HG03354 (cell line): Measurements from ENCODE around the gene PPP1R12B.
"Not testable (repeated sequence)": the region's sequence is repeated elsewhere in the genome, so short reads cannot be mapped to it uniquely, and the experiment has no call there.

Experiments used
- ATAC-seq: cut with Tn5 transposase; IDR thresholded peaks from one replicate; pipeline ENCODE4 v1.9.1; 2021; ENCODE audit warnings: mild to moderate bottlenecking; ENCODE audit not compliant: unreplicated experiment, poor library complexity, severe bottlenecking

PPP1R12B gene

DNA sequence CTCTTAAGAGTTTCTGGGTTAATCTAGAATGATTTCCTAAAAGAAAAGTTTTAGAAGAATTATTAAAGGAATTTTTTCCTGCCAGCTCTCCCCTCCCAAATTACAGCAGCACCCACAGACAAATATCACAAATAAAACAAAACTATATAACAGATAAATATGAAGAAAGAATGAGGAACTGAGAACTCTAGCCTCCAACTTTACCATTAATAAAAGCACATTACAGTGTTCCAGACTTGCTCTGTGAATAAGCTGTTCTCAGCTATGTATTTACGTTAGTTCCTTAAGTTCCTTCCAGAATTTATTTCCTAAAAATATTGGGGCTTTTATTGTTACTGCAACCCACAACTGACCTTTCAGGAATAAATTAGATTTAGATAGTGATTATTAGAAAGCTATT lies 168.6 kb downstream of the PPP1R12B start:
- ATAC-seq, result not testable (repeated sequence)

DNA sequence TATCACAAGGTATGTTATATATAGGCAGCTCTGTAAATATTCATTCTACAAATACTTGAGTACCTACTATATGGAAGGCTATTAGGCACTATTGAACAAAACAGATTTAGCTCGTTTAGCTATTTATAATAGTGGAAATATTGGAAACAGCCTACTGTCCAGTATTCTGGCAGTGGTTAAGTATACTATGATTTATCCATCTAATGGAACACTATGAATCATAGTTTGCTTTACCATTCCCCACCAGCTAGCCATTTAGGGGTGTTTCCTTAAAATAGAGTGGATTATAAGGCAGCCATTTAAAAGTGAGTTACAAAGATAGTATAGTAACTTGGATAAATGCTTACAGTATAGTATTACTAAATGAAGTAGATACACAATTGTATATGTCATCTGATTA lies 169.7 kb downstream of the PPP1R12B start:
- ATAC-seq, result not testable (repeated sequence)

DNA sequence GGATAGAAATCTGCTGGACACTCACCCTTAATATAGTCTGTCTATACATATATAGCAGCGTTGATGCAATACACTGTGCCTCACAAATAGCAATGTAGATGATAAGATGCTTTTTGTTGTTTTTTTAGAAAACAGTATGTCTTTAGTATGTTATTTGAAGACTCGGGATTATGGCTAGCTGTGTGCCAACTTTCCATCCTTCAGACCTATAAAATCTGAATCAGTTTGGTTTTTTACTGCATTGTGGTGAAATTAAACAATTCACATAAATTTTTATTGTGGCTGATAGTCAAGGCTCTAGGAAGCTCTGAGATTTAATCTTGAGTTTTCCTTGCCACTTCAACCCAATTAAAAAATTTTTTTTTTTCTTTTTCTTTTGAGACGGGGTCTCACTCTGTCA lies 170.4 kb downstream of the PPP1R12B start:
- ATAC-seq, result not testable (repeated sequence)

DNA sequence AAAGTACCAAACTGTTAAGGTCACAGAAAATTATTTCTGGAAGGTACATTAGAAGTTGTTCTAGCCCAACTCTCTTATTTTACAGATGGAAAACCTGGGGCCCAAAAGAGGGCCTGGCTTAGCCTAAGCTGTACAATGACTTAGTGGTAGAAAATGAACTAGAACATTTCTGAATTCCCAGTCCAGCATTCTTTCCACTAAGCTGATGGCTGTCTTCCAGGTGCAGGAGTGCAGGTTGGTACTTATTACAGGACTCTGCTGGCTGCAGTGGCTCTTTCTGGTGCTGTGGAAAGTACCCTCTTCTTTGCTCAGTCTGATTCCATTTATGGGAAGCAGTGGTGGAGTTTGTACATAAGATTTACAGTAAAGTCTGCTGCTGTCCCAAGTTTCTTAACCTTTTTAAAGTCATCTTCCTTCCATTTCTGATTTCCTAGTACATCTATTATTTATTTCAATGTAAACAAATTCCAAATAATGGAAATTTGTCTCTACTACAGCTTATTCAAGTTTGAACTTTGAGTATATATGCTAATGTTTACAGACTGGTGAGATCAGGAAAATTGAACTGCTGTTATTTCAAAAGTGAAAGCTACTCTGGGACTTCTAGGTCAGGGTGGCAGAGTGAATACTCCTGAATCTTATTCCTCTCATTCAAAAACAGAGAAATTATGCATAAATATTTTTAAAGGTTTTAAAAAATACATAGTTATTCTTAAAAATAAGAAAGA lies 171.8 kb downstream of the PPP1R12B start:
- not testable (repeated sequence) for ATAC-seq

DNA sequence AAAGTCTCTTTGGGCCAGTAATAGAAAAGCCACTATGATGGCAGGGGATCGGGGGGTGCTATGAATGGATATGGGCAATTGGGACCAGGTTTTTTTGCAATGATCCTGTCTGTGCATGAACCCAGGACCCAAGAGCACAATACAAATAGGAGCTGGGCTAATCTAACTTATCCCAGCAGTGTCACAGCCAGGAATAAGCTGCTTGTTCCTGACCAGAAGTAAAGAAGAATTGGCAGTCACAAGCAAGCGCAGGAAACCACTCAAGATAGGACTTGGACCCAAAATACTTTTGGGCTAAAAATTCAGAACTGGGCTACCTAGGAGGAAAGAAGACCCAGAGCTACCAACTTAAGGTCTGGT lies 172.3 kb downstream of the PPP1R12B start:
- ATAC-seq, result not testable (repeated sequence)

DNA sequence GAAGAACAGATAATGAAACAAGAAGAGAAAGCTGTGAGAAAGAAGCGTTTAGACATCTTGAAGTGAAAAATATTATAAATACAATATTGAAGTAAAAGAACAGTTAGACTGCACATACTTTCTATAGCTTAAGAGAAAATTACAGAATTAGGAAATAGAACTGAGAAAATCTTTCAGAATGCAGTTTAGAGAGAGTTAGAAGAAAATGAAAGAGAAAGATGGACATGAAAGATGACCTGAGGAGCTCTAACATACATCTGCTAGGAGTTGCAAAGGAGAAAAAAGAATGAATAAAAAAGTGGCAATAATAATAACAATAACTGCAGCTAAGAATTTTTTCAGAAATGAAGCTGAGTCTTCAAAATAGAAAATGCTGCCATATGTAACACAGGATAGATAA lies 173.0 kb downstream of the PPP1R12B start:
- ATAC-seq, result not testable (repeated sequence)

DNA sequence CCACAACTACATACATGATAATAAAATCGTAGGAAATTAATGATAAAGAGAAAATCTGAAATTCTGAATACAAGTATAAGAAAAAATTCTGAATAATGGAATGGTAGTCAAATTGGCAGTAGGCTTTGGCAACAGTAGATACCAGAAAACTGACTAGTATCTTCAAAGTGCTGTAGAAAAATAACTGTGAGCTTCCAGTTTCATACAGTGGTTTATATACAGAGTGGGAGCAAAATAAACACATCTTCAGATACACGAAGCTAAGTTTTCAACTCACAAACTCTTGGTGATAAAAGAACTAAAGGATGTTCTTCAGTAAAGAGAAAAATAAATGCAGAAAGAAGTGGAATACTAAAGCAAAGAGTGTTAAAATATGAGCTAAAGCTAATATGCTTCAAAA lies 173.4 kb downstream of the PPP1R12B start:
- ATAC-seq, result no peak

DNA sequence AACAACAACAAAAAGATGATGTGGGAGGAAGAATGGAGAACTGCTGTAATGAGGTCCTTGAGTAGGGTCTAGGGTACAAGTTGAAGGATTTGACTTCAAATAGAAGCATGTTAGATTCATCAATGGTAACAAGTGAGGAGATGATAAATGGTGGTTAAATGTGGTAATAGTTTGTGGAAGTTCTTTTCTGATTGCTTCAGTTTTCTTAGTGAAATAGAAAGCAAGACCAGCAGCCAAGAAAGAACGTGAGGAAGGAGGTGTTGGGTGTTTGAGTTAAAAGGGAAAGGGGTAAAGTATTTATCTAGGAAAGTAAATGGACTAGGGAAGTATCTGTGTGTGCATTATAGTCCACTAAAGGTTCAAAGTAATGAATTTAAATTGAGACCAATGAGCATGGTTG lies 177.6 kb downstream of the PPP1R12B start:
- not testable (repeated sequence) for ATAC-seq

DNA sequence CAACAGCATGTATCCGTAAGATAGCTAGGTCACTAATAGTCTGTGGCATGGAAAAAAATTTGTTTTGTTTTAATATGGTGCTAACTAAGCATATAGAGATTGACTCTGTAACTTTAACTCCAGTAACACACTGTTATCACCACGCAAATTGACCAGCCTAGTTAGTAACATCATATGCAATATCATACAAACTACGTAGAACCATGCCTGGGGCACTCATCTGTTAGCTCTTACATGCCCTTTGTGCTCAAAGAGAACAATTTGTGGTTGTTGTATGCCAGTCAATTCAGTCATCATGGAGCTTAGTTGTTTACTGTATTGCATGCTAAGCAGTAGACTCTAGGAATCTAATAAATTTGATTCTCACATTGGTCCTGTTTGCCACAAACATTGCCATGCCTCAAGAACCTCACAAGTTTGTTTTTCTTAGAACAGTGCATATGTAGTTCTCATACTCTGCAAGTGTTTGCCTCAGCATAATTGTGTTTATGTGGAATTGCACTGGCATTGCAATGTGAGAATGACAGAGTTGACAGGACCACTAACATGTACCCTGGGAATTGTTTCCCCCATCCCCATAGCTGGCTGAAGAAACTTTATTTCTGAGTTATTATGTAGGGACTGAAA lies 179.7 kb downstream of the PPP1R12B start:
- ATAC-seq, result not testable (repeated sequence)

DNA sequence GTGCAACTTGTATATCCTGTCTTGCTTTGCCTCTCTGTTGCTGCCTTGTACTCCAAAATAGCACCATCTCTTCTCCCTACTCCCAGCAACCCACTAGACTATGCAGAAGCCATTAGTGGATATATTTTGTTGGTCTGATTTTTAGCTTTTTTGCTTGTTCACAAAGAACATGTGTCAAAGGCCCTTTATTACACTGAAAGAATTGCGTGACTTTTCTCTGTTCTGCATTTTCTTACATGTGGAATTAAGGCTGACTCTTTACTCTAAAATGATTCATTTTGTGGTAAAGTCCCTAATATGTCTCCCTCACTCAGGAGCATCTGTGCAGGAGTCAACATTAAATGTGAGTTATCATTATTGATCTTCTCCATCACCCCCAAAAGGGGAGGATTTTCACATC lies 182.2 kb downstream of the PPP1R12B start:
- not testable (repeated sequence) for ATAC-seq

DNA sequence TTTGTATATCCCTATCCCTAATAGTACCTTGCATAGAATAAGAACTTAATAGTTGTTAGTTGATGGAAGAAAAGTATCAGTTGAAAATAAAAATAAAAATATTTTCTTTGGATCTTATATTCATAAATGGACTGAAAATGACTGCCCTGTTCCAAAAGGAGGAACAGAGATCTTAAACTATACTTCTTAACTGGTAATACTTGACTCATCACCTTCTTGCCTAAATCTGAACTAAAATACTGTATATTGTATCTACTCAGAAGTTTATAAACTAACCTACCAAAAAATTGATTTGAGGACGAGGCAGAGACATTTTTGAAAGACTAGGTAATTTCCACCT lies 182.9 kb downstream of the PPP1R12B start:
- ATAC-seq, result no peak

DNA sequence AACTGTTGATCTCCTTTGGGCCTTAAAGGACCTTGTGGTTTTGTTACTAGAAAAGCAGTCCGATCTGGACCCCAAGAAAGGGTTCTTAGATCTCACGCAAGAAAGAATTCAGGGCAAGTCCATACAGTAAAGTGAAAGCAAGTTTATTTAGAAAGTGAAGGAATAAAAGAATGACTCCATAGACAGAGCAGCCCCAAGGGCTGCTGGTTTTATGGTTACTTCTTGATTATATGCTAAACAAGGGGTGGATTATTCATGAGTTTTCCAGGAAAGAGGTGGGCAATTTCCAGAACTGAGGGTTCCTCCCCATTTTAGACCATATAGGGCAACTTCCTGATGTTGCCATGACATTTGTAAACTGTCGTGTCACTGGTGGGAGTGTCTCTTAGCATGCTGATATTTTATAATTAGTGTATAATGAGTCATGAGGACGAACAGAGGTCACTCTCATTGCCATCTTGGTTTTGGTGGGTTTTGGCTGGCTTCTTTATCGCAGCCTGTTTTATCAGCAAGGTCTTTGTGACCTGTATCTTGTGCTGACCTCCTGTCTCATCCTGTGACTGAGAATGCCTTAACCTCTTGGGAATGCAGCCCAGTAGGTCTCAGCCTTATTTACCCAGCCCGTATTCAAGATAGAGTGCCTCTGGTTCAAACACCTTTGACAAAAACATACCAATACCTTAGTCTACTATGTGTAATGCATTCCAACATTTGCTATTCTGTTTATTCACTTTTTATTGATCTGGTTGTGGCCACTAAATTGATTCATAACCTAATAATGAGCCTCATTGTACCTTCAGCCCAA lies 183.5 kb downstream of the PPP1R12B start:
- not testable (repeated sequence) for ATAC-seq

DNA sequence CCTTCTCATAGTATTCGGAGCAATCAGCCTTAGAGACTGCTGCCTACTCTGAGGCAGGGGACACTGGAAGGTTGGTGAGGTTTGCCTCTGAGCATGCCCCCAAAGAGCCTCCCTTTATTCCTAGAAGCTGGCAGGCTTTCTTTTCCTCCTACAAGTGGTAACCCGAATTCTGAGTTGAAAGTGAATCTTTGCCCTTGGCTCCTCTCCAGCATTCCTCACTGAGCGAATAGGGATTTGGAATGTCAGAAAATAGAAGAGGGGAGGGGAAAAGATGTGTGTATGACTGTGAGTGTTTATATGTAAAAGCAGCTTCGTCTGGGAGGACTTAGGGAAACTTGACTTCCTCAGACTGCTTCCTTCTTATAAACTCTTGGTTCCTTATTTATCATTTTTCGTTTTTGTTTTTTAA lies 190.7 kb downstream of the PPP1R12B start:
- not testable (repeated sequence) for ATAC-seq

DNA sequence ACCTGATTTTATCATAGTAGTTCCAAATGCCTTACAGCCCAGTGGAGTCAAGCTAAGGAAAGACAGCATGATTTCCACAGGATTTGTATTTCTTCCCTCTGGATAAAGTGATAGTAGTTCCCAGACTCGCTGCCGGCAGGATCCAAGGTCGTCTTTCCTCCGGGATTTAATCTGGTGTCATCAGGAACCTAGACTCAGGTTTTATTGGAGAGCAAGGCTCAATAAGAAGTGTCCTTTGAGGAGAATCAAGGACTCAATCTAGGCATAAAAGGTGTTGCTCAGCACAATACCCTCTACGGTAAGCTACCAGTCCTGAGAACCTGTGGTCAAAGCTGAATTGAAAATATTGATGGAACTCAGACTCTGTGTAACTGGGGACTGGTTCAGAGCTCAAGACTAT lies 191.1 kb downstream of the PPP1R12B start:
- ATAC-seq, result not testable (repeated sequence)

DNA sequence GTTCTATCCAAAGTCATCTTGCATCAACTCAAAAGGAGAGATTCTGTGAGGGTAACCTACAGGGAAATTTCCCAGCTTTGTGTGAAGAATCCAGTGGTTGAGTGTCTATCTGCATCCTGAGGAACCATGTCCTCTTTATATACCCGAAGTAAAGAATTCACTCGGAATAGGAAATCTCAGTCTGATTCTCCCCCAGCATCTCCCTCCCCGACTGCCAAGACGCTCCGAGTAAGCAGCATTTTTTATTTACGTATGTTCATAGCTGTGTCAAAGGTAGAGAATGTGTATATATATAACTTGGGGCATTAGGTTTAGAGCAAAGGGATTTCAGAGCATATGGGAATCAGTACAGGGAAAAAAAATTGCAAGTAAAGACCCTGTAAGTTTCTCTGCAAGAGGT lies 191.5 kb downstream of the PPP1R12B start:
- no peak for ATAC-seq

DNA sequence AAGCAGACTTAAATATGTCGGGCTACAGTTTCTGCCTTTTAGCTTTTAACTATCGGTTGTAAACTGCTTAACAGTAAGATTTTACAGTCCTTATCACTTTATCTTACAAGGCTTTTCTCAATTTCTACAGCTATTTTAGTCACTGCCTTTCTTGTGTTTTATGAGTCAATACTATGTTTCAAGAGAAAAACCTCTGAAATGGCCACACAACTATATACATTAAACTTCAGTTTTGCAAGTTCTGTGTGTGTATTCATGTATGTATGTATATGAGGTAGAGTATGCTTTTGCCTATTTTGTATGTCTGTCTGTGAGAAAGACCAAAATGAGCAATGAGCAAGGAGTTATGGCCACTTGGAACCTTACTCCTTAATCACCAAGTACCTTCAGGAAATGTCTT lies 191.9 kb downstream of the PPP1R12B start:
- no peak for ATAC-seq

DNA sequence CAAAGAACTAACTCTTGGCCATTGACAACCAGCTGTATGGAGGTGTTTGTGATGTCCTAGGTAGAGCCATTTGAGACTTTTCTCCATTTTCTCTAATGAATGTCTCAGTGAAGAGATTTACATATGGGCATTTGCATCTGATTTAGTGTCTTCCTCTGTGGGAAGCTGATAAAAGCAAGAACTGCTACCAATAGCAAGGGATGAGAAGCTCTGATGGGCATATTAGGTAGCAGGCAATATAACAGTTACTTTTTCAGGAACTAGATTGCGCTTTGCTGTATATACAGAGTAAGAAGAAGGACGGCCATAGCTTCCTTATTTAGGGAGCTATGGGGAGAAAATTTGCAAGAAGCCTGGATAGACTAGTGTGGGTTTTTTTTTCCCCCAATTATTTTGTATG lies 192.4 kb downstream of the PPP1R12B start:
- ATAC-seq, result not testable (repeated sequence)

DNA sequence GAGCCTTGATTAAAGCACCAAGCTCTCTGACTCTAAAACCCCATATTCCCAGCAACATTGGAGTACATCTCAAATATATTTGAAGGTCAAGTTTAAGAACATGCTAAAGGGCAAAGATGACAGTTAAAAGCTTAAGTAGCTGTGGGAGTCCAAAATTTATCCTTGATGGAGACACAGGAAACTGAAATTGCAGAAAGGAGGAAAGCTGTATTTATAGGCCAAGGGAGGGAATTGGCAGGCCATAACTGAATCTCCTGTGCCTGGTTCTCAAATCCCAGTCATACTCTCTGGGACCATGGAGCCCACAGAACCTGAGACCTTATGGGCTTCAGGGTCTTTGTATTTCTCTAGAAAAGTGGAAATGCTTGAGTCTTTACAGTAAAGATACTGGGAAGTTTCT lies 193.9 kb downstream of the PPP1R12B start:
- not testable (repeated sequence) for ATAC-seq

DNA sequence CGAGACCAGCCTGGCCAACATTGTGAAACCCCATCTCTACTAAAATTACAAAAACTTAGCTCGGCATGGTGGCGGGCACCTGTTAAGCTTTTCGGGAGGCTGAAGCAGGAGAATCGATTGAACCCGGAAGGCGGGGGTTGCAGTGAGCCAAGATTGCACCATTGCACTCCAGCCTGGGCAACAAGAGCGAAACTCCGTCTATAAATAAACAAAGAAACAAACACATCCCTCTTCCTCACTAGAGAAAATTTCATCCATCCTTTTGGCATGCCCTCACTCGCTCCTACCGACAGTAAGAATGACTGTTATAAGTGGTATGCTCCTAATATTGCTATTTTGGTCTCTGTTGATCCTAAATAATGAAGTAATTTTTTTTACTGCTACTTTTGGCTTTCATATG lies 195.0 kb downstream of the PPP1R12B start:
- not testable (repeated sequence) for ATAC-seq

DNA sequence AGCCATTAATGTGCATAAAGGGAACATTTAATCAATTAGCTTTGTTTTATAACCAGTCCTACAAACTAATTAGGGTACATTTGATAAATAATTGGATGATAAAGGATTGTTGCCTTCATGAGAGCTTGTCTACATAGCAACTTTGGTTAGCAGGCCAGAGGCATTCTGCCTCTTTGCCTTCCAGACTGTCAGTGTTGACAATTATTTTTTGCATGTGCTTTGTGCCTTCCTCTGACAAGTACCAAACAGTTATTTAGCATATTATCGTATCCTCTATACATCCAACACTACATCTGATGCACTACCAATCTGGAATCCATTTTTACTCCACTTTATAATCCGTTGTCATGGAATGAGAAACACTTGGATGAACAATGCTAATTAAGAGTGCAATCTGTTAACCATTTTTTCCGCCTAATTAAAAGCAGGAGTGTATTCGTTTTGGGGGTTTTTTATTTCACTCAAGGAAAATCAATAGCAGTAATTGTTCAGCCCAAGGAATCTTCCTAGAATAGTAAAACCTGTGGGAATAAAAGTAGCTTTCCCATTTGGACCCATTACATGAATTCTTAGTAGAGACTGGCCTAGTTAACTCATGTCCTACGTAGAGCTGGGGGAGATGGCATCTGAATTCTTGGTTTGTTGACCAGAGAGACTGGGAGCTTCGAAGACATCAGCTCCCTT lies 196.4 kb downstream of the PPP1R12B start:
- not testable (repeated sequence) for ATAC-seq
